ENCODE results near the gene ZPLD1. TPM values are rescaled to one million over a fixed set of nuclear protein-coding genes. Genes with fewer than 3 reads are reported as not detected.

ZPLD1 gene
- total and polyA plus RNA-seq, 9 donors: 0.11 to 0.48 (median 0.27) TPM; not detected in 1

- H3K27me3 ChIP-seq: no peaks in the 10 kb centered on the region
- TF ChIP-seq EP300 (IDR thresholded peaks at IDR 0.05) (no peak), POLR2A (IDR thresholded peaks at IDR 0.05) (no peak)
- H3K4me3 ChIP-seq: no peak overlapping the region
- H3K4me1 ChIP-seq (ENCODE audit: insufficient read depth): no peaks in the 10 kb centered on the region
- H3K36me3 ChIP-seq: no peaks in the 10 kb centered on the region
- intact Hi-C loops (cut with DNase I): no loop called here
- H3K27ac ChIP-seq: no peak overlapping the region
- DNase-seq: no peak
- no peaks in the 10 kb centered on the region for H3K9me3 ChIP-seq
- 89 to 91% (median 91%) methylated on average over 2 of the region's 2 CpGs for WGBS, 3 donors
Observed at GRCh38 chr3:102400766-102401165, 34.0 kb upstream of the ZPLD1 start.

DNA sequence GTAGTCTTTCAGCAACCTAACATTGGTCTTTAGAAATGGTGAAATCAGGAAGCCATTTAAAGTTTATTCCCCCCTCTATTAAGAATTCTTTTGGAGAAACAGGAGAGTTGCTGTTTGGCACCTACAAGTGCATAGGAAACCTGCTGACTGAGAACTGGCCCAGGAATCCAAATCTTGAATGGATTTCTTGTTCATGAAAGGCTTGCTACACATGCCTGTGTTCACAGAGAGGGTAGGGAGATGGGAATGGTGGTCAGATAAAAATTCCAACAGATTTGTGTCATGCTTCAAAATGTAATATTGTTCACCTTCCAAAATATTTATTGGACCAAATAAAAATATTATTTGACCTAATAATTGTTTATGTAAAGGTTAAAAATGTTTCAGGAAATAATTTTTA lies 24.2 kb upstream of the ZPLD1 start:
- no peak for DNase-seq
- Histone ChIP-seq H3K27ac (no peak overlapping the region), H3K9me3 (no peaks in the 10 kb centered on the region), H3K4me3 (no peak overlapping the region), H3K27me3 (no peaks in the 10 kb centered on the region), H3K36me3 (no peaks in the 10 kb centered on the region), H3K4me1 (ENCODE audit: insufficient read depth) (no peaks in the 10 kb centered on the region)
- intact Hi-C loops (cut with DNase I): no loop called here
- no peak for TF ChIP-seq EP300 (IDR thresholded peaks at IDR 0.05)
- no peak for TF ChIP-seq CTCF (IDR thresholded peaks at IDR 0.05)
- no peak for TF ChIP-seq POLR2A (IDR thresholded peaks at IDR 0.05)

DNA sequence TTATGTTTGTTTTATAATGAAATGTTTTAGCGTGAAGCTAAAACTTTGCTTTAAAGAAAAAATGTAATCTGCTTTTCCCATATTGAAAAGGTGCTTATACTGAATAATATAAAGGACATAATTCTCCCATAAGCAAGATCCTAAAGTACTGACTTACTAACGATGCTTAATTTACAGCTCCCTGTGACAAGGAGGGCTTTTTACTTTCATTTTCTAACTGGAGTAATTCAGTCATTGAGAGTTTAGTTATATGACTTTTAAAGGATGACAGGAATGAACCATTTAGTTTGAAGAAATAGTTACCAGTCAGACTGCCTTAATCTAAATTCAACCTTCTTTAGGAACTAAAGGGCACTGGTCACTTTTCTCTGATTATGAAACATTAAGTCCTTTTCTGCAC lies 19.3 kb upstream of the ZPLD1 start:
- WGBS, 3 donors: 6 to 23% (median 15%) methylated on average over 2 of the region's 2 CpGs
- DNase-seq: no peak
- Histone ChIP-seq H3K27me3 (no peaks in the 10 kb centered on the region), H3K4me3 (peak overlapping the region; percentile 2), H3K4me1 (ENCODE audit: insufficient read depth) (peaks cover 2% of the 10 kb centered on the region), H3K36me3 (no peaks in the 10 kb centered on the region), H3K9me3 (no peaks in the 10 kb centered on the region), H3K27ac (no peak overlapping the region)
- TF ChIP-seq EP300 (IDR thresholded peaks at IDR 0.05): no peak
- TF ChIP-seq CTCF (IDR thresholded peaks at IDR 0.05): no peak
- TF ChIP-seq POLR2A (IDR thresholded peaks at IDR 0.05): no peak
- intact Hi-C loops (cut with DNase I): no loop called here

DNA sequence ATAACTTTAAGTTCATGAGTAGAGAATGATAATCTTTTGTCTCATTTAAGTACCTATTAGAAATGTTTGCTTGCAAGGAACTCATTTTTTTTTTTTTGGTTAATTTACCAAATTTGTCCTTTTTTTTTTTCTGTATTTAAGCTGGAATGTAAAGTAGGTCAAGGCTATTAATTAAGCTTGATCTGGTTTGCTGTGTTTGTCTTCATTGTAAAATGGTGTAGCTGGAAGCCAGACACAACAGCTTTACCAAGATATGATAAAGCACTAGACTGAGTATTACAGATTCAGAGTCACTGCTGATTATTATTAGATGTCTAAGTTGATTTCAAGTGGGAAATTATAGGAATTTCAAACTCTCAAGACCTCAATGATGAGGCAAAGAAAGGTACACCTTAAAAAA lies 15.0 kb upstream of the ZPLD1 start:
- Histone ChIP-seq H3K27ac (no peak overlapping the region), H3K27me3 (no peaks in the 10 kb centered on the region), H3K36me3 (no peaks in the 10 kb centered on the region), H3K4me3 (no peak overlapping the region), H3K9me3 (no peaks in the 10 kb centered on the region), H3K4me1 (ENCODE audit: insufficient read depth) (peaks cover 2% of the 10 kb centered on the region)
- no peak for TF ChIP-seq POLR2A (IDR thresholded peaks at IDR 0.05)
- no peak for TF ChIP-seq CTCF (IDR thresholded peaks at IDR 0.05)
- no peak for TF ChIP-seq EP300 (IDR thresholded peaks at IDR 0.05)
- no peak for DNase-seq
- intact Hi-C loops (cut with DNase I): no loop called here

DNA sequence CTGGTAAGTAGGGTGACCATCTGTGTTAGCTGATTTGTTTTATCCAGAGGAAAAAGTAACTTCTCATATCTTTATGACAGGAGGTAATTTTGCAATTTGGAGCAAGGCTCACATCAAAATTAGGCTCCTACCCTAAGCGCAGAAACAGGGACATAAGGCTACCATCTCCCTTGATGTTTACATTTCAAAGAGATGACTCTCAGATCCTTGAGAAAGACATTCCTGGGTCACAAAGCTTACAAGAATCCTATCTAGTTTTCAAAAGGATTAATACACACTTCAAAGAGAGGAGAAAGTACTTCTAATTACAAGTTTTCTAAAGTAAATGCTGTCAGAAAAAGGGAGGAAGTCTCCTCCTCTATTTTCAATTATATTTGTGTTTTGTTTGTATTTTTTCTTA lies 7.0 kb downstream of the ZPLD1 start:
- H3K4me1 ChIP-seq (ENCODE audit: insufficient read depth): no peaks in the 10 kb centered on the region
- TF ChIP-seq POLR2A (IDR thresholded peaks at IDR 0.05) (no peak), EP300 (IDR thresholded peaks at IDR 0.05) (no peak), CTCF (IDR thresholded peaks at IDR 0.05) (no peak)
- WGBS, 3 donors: 46 to 72% (median 54%) methylated on average over 1 of the region's 1 CpG

More for the DNA sequence above, 7.0 kb downstream of the ZPLD1 start:
- Histone ChIP-seq H3K36me3 (no peaks in the 10 kb centered on the region), H3K27ac (no peak overlapping the region), H3K9me3 (no peaks in the 10 kb centered on the region), H3K27me3 (no peaks in the 10 kb centered on the region), H3K4me3 (no peak overlapping the region)
- intact Hi-C loops (cut with DNase I): no loop called here
- DNase-seq: no peak

Measured in ovary (tissue), 9 donors.